HG03060 (cell line): ENCODE results near the gene CHAF1A.

Experiments
- ATAC-seq: cut with Tn5 transposase; IDR thresholded peaks from one replicate; pipeline ENCODE4 v1.9.1; 2021; ENCODE audit warnings: low read depth, moderate number of reproducible peaks; ENCODE audit not compliant: unreplicated experiment

Gene CHAF1A

DNA sequence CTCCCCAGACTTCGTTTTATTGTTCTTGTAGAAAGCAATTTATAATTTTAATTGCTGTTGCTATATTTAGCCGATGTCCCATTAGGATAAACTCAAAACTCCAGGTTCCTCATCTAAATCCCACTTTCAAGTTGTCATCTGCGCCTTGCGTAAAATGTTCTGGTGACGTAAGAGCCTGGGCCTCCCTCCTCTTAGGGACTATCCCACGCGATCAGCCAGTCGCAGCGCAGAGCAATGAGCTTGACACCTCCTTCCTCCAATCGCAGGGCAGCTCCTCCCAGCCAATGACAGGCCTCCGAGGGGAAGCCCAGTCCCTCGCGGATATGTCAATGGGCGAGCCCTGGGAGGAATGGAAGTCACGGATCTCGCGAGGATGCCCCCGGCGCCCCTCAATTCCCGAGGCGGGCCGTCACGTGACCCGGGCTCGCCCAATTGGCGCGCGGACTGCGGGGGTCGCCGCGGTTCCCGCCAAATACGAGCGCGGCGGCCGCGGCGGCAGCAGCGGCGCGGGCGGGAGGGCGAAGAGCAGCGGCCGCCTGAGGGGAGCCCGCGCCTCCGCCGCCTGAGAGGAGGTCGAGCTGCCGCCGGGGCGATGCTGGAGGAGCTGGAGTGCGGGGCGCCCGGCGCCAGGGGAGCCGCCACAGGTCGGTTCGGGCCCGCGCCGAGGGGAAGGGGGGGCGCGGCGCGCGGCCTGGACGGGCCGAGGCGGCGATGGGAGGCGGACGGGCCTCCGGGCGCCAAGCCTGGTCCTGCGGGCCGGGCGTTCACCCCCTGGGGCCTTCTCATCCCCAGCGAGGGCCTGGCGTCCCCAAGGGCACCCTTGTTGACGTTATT, at the start of gene CHAF1A:
Gene CHAF1A, plus strand, starts transcription at position 470 of the 834 bp plus-strand sequence. Its CDS starts 123 bp downstream, at position 593.
- ATAC-seq, result peak; percentile 85

DNA sequence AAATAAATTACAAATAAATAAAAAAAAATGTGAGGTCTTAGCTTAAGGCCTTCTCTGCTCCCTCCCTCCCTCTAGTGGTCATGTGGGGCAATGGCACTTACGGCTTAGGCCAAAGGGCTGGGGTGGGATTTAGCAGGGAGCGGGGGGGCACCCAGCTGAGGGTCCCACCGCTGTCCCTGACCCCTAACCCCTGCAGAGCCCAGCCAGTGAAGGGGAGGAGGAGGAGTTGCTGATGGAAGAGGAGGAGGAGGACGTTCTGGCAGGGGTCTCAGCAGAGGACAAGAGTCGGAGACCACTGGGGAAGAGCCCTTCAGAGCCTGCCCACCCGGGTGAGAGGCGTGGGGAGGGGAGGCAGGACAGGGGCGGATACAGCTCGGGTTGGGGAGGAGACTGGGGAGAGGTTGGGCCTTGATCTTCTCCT, 49.7 kb upstream of the CHAF1A start:
- ATAC-seq, result no peak

- no peak for ATAC-seq
Observed at GRCh38 chr19:4354282-4354681, 48.2 kb upstream of the CHAF1A start.

- ATAC-seq, result no peak
Observed at GRCh38 chr19:4354897-4355296, 47.5 kb upstream of the CHAF1A start.

- ATAC-seq, result no peak
Observed at GRCh38 chr19:4357095-4357797, 45.2 kb upstream of the CHAF1A start.

- ATAC-seq, result no peak
Observed at GRCh38 chr19:4357921-4358326, 44.5 kb upstream of the CHAF1A start.

- ATAC-seq, result no peak
Observed at GRCh38 chr19:4358709-4359626, 43.5 kb upstream of the CHAF1A start.

DNA sequence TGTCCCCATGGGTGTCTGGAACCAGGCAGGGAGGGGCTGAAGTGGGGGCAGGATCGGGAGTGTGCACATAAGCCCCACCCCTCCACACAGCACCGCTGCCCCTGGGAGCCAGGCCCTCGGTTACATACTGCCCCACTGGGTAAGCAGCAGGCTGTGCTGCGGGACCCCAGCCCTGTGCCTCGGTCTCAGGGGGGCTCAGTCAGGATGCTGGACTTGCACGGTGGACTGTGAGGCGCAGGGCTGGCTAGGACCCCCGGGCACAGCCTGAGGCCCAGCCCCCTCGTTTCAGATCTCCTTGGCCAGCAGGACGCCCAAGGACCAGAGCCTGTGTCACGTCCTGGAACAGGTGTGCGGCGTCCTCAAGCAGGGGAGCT, 42.8 kb upstream of the CHAF1A start:
- ATAC-seq, result no peak

- ATAC-seq, result no peak
Observed at GRCh38 chr19:4360081-4360569, 42.3 kb upstream of the CHAF1A start.

DNA sequence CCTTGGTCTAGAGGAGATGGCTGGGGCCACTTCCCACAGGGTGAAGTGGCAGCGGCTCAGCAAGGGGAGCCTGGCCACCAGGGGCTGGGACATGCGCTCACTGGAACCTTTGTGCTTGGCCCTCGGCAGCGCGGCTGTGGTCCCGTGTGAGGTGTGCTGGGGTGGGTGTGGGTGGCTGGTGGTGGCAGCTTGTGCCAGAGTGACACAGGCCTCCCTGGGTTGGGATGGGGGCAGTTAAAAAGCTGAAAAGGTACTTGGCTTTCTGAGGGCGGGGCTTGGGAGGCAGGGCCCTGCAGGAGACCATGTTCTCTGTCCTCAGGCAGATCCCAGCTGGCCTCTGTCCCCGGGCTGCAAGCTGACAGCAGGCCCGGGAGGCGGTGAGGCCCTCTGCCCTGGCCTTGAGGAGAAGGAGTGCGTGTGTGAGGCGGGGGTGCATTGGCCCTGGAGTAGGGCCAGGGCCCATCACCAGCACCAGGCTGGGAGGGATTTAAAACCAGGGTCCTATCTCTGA, 41.7 kb upstream of the CHAF1A start:
- no peak for ATAC-seq

GRCh38 chr19:4361152-4362046, 41.0 kb upstream of the CHAF1A start:
- no peak for ATAC-seq

- ATAC-seq, result no peak
Observed at GRCh38 chr19:4362101-4362828, 40.2 kb upstream of the CHAF1A start.

DNA sequence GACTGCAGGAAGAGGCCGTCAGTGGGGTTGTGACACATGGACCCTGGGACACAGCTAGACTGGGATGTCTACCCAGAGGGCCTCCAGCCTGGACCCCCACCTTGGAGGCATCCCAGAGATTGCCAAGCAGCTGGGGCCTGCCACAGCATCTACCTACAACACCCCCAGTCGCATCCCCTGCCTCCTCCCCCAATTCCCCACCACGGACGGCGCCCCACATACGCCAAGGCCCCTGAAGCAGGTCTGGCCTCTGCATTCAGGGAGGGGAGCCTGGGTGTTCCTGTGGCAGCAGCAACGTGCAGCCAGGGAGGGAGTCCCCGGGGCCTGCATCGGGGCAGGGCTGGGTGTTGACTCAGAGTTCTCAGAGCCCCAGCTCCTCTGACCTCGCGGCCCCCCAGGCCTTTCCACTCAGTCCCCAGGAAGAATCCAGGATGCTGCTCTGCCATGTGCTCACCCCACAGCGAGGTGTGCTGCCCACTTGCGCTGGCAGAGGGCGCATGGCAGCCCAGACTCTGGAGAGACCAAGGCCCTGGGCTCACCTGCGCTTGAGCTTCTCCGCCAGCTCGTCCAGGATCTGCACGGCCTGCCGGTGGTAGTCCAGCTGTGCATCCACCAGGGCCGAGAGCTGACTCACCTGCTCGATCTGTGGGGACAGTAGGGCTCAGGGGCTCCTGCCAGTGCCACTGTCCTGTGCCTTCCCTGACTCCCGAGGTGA, 39.5 kb upstream of the CHAF1A start:
- no peak for ATAC-seq

GRCh38 chr19:4363571-4364304, 38.7 kb upstream of the CHAF1A start:
- ATAC-seq, result no peak

DNA sequence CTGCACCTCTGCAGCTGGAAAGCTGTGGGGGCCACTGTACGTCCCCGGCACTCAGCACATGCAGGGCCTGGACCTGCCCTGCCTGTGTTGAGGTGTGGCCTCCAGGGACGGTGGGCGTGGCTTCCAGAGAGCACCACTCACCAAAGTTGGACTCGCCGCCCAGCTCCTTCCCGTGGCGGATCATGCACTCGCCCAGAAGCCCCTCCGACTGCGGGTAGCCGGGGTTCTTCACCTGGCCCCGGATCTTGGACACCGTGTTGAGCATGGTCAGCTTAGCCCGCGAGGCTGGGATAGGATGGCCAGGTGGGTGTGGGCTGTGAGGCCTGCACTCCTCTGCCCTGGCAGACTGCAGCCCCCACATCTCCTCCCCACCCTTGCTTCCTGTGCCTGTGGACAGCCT, 37.1 kb upstream of the CHAF1A start:
- ATAC-seq, result no peak

DNA sequence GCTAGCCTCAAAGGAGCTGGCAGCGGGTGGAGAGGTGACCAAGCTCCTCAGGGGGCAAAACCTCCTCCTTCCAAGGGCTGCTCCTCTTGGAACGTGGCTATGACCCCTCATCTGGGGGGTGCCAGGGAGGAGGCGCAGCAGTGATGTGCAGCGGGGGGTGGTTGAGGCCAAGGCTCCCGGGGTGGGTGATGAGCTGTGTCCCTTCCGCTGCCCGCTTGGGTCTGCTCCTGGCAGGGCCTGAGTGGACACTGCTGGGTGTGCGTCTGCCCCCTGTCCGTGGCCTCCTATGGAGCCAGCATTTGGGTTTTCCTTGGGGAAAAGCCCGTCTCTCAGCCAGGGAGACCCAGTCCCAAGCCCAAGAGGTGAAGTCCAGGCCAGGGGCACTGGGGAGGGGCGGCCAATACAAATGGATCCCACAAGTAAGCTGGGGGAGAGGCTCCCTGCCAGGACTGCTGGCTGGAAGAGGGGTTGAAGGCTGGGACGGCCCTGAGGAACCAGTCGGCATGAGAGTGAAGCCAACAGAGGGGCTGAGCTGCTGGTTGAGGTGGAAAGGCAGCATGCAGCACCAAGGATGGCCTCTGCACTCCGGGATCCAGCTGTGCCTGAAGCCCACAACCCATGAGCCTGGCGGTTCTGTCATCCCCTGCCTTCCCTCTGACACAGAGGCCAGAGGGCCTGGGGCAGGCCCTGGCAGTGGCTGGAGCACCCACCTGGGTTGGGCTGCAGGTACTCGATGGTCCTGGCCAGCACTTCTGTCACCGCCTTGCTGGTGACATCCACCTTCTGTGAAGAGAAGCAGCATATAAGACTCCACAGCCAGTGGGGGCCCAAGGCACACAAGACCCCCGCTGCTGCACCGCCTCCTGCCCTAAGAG, 36.4 kb upstream of the CHAF1A start:
- ATAC-seq, result no peak
